ENCODE measurements around the gene RGS17.
"Not testable (repeated sequence)": the region's sequence is repeated elsewhere in the genome, so short reads cannot be mapped to it uniquely, and the experiment has no call there.

RGS17 gene

DNA sequence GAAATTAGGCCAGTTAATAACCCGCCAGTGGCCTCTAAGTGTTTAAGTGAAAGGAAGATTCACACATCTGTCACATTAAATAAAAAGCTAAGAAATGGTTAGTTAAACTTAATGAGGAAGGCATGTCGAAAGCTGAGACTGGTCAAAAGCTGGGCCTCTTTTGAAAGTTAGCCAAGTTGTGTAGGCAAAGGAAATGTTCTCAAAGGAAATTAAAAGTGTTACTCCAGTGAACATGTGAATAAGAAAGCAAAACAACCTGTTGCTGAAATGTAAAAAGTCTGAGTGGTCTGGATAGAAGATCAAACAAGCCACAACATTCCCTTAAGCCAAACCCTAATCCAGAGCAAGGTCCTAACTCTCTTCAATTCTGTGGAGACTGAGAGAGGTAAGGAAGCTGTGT lies 117.6 kb downstream of the RGS17 start:
- no peak for TF ChIP-seq CTCF (conservative IDR thresholded peaks at IDR 0.05; ENCODE audit: low read depth)
- POLR2A ChIA-PET (ENCODE audit: low non-redundant PET) = no interaction called here
- H3K27ac ChIP-seq = no peak overlapping the region
- no peak for DNase-seq (ENCODE audit: low spot score)
- CTCF ChIA-PET = no interaction called here

DNA sequence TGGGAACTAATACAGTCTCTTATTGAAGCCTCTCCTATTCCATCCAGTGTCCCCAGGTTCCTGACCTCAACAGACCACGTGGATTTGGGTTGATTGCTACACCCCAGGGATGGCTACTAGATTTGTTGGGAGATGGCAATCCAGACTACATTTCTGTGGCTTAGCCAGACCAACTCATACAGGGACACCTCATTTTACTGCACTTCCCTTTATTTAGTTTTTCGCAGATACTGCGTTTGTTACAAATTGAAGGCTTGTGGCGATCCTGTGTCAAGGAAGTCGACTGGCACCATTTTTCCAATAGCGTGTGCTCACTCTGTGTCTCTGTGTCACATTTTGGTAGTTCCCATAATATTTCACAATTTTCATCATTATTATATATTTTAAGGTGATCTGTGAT lies 118.2 kb downstream of the RGS17 start:
- POLR2A ChIA-PET (ENCODE audit: low non-redundant PET) = no interaction called here
- no peak overlapping the region for H3K27ac ChIP-seq
- DNase-seq (ENCODE audit: low spot score) = no peak
- no peak for TF ChIP-seq CTCF (conservative IDR thresholded peaks at IDR 0.05; ENCODE audit: low read depth)
- CTCF ChIA-PET = no interaction called here

DNA sequence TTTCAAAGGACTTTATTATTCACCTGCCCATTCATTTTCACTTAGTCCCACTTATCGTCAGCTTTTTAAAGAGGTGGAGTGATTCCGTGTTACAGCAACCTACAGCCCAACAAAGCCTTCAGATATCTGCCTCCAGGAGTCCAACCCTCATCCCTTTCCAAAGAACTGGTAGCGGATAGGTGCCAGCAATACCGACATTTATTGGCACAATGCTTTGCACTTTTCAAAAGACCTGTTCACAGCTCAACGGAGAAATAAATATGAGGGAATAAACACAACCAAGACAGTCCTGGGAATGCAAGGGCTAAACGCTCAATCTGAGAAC lies 127.8 kb downstream of the RGS17 start:
- ChIA-PET POLR2A (ENCODE audit: low non-redundant PET) (no interaction called here), CTCF (no interaction called here)
- no peak for TF ChIP-seq CTCF (conservative IDR thresholded peaks at IDR 0.05; ENCODE audit: low read depth)
- DNase-seq (ENCODE audit: low spot score) = no peak
- H3K27ac ChIP-seq = peak overlapping the region; percentile 91

DNA sequence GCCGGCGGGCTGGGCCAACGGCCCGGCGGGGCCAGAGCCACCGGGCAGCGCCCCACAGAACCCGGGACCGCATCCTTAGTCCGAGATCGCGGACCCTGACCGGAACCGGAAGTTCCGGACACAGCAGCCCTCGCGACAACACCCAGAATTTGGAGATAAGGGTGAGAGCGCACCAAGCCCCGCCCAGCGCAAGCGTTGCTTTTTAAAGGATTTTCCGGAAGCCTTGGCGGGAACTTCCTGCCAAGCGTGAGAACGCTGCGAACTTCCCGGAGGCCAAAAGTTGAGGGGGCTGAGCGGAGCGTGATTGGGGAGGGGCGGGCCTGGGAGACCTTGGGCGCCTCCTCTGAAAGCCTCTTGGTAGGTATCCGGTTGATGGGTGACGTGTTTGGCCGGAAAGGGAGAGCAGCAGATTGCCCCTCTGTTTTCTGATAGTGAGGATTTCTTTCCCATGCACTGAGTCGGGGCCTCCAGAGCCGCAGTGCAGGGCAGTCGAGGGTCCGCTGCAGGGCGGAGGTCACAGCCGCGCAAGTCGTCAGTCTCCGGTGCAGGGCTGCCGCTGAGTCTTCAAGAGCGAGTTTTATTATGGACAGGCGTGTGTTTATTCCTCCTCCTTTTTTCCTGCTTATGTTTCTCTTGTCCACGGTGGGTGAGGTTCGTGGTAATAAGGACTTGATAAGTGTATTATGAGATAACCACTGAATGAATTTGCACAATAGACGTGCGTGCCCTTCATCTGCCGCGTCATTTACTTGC lies 128.3 kb downstream of the RGS17 start, which contains the start of gene MTRF1L:
TSS of gene MTRF1L (minus strand) at position 97 of the 753 bp plus-strand sequence. CDS start at position 73, 24 bp downstream.
- peak; percentile 90 for DNase-seq (ENCODE audit: low spot score)
- no peak for TF ChIP-seq CTCF (conservative IDR thresholded peaks at IDR 0.05; ENCODE audit: low read depth)
- peak within 1 kb of the TSS; percentile 91 for H3K27ac ChIP-seq
- ChIA-PET POLR2A (ENCODE audit: low non-redundant PET) (no interaction called here), CTCF (no interaction called here)

GRCh38 chr6:153001767-153002612 lies 129.1 kb downstream of the RGS17 start:
- ChIA-PET POLR2A (ENCODE audit: low non-redundant PET) (no interaction called here), CTCF (no interaction called here)
- DNase-seq (ENCODE audit: low spot score) = no peak
- peak overlapping the region; percentile 91 for H3K27ac ChIP-seq
- no peak for TF ChIP-seq CTCF (conservative IDR thresholded peaks at IDR 0.05; ENCODE audit: low read depth)

DNA sequence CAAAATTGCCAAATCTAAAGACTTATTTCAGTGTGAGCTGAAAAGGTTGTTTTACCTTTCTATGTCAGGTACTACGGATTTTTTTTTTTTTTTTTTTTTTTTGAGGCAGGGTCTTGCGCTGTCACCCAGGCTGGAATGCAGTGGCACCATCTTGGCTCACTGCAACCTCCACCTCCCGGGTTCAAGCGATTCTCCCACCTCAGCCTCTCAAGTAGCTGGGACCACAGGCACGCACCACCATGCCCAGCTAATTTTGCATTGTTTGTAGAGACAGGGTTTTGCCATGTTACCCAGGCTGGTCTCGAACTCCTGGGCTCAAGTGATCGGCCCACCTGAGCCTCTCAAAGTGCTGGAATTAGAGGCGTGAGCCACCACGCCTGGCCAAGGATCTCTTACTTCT lies 130.3 kb downstream of the RGS17 start:
- H3K27ac ChIP-seq; DNase-seq (ENCODE audit: low spot score); CTCF ChIA-PET: not testable (repeated sequence)
- POLR2A ChIA-PET (ENCODE audit: low non-redundant PET) = interaction anchor here (0.7 kb wide), 1 partner anchor 241 kb away, joined by 3 read pairs; no protein-coding TSS in a partner anchor

GRCh38 chr6:153000243-153000642 lies 130.8 kb downstream of the RGS17 start:
- no peak overlapping the region for H3K27ac ChIP-seq
- ChIA-PET CTCF (no interaction called here), POLR2A (ENCODE audit: low non-redundant PET) (interaction anchor here (0.7 kb wide), 1 partner anchor 240 kb away, joined by 3 read pairs; no protein-coding TSS in a partner anchor)
- no peak for TF ChIP-seq CTCF (conservative IDR thresholded peaks at IDR 0.05; ENCODE audit: low read depth)
- no peak for DNase-seq (ENCODE audit: low spot score)

DNA sequence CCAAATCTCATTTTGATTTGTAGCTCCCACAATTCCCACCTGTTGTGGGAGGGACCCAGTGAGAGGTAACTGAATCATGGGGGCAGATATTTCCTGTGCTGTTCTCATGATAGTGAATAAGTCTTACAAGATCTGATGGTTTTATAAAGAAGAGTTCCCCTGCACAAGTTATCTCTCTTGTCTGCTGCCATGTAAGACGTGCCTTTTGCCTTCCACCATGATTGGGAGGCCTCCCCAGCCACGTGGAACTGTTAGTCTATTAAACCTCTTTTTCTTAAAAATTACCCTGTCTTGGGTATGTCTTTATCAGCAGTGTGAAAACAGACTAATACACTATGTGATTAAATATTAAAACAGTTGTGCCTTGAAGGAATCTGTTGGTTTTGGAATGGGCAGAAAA lies 131.5 kb downstream of the RGS17 start:
- DNase-seq (ENCODE audit: low spot score); POLR2A ChIA-PET (ENCODE audit: low non-redundant PET); H3K27ac ChIP-seq; CTCF ChIA-PET: not testable (repeated sequence)
